Hypothalamus (tissue), 51 donors: ENCODE measurements around the gene USP14.

Experiments
- DNase-seq, 51 donors: peaks; one replicate each; lab custom pipeline; 2025; lab: John Stamatoyannopoulos, UW

USP14 gene

DNA sequence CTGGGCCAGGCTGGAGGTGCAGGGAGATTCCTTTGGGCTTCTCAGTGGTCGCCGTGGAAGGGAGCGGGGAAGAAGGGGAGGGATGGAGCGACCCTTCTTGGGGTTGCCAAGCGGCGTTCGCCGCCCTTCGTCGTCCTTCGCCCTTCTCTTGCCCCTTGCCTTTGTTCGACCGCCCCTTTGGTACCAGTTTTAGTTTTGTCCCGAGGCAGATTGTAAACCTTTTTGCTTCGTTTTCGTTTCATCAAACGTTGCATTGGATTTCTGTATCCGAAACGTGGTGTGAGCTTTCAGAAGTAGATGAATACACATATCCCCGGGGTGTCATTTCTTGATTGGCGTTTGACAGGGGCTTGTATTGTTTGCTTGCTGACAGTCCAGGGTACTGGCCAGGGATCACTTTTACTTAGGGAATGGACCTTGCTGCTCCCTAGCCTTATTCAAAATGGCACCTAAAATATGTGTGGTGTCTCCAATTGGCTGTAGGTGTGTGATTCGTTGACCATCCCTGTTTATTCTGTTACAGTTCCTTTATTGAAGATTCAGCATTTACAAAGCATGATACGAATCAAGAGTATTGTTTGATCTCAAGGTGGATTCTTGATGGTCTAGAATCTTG, 788 bp downstream of the USP14 start:
- no peak for DNase-seq

DNA sequence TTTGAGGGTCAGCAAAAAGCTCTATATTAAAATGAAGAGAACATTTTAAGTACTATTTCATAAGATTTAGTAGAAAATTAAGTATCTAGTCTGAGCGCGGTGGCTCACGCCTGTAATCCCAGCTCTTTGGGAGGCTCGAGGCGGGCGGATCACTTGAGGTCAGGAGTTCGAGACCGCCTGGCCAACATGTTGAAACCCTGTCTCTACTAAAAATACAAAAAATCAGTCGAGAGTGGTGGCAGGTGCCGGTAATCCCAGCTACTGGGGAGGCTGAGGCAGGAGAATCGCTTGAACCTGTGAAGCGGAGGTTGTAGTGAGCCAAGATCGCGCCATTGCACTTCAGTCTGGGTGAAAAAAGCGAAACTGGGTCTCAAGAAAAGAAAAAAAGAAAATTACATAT, 1.6 kb downstream of the USP14 start:
- no peak for DNase-seq

DNA sequence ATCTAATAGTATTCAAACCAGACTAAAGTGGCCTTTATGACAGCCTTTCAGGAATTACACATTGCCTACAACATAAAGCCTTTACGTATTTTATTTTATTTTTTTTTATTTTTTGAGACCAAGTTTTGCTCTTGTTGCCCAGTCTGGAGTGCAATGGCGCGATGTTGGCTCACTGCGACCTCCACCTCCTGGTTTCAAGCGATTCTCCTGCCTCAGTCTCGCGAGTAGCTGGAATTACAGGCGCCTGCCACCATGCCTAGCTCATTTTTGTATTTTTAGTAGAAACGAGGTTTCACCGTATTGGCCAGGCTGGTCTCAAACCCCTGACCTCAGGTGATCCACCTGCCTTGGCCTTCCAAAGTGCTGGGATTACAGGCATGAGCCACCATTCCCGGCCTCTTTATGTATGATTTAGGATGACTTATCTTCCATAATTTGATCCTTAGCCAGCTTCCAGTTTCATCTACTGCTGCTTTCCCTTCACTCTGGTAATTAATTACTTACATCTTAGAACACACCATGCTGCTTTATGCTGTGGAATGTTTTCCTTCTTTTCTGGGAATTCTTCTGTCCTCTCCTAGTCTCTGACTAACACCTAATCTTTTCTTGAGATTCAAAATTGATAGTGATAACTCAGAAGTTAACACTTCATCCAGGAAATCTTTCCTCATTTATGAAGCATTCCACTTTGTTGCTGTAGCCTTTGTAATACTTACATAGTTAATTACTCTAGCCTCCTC, 2.6 kb downstream of the USP14 start:
- DNase-seq = no peak

DNA sequence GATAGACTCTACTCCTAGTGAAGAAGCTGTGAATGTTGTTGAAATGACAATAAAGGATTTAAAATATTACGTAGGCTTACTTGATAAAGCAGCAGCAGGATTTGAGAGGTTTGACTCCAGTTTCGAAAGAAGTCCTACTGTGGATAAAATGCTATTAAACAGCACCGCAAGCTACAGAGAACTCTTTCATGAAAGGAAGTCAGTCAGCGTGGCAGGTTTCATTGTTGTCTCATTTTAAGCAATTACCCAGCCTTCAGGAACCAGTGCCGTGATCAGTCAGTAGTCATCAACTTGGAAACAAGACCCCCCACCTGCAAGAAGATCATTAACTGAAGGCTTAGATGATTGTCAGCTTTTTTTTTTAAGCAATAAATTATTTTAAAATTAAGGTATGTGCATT, 14.0 kb downstream of the USP14 start:
- DNase-seq = no peak

DNA sequence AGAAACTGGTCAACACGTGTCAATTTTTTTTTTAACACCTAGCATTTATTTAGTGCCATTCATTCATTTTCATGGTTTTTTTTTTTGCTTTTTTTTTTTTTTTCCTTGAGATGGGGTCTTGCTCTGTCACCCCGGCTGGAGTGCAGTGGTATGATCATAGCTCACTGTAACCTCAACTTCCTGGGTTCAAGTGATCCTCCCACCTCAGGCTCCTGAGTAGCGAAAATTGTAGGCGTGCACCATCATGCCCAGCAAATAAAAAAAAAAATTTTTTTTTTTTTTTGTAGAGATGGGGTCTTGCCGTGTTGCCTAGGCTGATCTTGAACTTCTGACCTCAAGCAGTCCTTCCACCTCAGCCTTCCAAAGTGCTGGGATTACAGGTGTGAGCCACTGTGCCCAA, 21.1 kb downstream of the USP14 start:
- DNase-seq = no peak

DNA sequence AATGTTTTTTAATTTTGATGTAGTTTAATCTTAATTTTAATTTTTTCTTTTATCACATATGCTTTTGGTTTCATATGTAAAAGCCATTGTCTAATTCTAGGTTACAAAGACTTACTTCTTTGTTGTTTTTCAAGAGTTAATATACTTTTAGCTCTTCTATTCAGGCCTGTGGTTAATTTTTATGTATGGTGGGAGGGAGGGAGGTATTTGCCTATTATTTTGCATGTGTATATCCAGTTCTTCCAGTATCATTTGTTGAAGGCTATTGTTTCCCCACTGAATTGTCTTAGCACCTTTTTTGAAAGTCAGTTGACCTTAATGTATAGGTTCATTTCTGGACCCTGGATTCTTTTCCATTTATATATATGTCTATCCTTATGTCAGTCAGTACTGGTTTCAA, 23.4 kb downstream of the USP14 start:
- DNase-seq = no peak

DNA sequence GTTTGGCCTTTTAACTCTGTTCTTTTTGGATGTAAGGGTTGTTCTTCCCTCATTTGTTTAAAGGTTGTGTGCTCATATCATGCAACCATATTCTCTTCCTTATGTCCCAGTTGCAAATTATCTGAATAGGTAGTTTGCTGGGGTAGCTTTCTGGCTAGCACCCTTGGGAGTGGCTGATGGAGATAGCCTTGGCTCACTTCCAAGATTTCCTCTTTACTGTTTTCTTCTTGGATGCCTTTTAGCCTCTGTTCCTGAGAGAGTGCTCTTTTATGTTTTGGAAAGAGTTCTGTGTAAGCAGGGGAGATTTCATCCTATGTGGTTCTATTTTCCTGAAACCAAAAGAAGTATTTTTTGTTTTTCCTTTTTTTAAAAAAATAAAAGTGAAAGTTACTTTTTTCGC, 25.4 kb downstream of the USP14 start:
- DNase-seq = no peak

DNA sequence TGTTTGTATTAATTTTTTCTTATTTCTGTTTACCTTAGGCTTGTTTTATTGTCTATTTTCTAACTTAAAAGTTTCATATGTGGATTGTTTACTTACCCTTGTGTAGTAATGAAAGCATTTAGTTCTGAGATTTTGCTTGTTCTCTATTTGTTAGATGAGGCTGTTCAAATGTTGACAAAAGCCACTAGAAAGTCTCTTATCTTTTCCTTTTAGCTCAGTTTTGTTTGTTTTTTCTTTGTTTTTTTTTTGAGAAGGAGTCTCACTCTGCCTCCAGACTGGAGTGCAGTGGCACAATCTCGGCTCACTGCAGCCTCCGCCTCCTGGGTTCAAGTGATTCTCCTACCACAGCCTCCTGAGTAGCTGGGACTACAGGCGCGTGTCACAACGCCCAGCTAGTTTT, 30.9 kb downstream of the USP14 start:
- no peak for DNase-seq

DNA sequence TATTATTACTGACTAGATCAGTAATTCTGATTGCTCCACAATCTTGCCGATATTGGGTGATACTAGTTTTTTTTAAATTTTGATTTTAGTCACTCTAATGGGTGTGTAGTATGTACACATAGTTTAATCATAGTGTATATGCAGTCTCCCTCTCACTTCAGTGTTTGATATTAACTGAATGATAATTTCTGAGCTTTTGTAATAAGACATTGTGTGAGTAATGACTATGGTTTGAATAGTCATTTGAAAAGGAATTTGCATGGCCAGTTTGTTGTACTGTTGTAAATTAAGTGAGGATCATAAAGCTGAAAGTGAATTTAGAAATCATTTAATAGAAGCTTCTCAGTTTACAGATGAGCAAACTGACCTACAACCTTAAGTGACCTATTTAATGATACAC, 33.4 kb downstream of the USP14 start:
- no peak for DNase-seq

DNA sequence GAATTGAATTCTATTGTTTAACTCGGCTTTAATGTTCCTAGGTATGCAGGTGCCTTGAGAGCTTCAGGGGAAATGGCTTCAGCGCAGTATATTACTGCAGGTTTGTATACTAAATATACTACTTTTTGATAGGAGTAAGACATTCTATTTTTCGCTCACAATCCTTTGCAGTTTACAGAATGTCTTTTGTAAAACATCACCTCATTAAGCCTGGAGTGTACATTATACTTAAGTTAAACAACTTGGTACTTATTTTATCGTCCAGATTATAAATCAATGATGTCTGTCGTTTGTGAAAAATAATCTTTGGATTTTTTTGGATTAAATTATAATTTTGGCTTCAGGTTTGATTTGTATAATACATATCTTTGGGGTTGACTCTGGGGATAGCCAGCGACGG, 34.4 kb downstream of the USP14 start:
- no peak for DNase-seq

DNA sequence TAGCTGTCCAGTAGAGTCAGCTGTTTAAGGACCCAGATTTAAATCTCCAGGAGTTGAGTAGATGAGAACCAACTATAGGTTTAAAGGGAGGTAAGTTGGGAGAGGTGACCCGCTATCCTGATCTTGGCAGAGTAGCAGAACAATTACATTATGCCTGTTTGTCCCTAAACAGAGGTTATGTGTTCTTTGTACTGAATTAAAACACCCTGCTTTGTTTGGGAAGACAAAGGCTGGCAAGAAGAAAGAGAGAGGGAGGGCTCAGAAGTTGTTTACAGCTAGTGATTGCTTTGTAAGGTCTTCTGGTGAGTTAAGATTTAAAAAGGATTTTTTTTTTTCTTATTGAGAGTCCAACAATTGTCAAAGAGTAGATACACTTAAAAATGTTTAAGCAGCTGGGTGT, 37.3 kb downstream of the USP14 start:
- DNase-seq = peak in 1 of 51 donors; percentile 10

DNA sequence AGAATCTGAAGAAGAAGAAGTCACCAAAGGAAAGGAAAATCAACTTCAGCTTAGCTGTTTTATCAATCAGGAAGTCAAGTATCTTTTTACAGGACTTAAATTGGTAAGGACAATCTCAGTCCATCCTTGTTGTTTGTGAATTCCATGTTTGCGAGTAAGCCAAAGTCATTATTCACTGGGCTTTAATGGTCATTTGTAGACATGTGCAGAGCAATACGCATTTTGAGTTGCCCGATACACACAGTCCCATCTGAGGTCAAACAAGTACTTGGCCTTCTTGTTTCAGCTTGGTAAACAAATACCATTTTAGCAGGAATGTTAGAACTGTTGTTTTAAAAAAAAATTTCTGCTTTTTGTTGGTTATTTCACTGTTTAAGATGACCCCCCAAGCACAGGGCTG, 40.9 kb downstream of the USP14 start:
- no peak for DNase-seq

DNA sequence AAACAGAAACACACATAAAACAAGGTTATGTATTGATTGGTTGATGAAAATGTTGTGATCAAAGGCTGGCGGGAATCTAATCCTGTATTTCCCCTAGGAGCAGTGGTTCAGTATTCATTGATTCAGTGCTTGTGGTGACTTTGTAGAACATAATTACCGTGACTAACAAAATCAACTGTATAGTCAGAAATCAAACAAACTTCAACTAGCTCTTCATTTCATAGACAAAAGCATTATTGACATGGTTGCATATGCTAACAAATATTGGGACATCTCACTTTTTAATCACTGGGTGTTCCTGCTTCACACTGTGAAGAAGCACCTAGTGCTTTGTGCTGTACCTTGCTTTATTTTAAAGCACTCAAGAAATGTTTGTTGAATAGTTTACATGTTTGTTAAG, 41.4 kb downstream of the USP14 start:
- DNase-seq = no peak

DNA sequence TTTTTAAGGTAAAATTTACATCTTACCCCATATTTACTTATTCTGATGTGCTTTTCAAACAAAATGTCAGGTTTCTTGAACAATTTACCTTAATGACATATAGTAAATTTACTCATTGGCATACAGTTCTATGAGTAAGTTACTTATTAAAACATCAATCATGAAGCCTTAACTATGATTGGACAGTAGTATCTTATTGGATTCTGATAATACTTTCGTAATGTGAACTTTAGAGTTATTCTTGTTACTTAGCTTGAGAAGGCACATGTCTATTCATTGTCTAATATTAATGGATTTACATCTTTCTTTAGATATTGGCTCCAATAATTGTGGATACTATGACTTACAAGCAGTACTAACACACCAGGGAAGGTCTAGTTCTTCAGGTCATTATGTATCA, 51.7 kb downstream of the USP14 start:
- DNase-seq = no peak

DNA sequence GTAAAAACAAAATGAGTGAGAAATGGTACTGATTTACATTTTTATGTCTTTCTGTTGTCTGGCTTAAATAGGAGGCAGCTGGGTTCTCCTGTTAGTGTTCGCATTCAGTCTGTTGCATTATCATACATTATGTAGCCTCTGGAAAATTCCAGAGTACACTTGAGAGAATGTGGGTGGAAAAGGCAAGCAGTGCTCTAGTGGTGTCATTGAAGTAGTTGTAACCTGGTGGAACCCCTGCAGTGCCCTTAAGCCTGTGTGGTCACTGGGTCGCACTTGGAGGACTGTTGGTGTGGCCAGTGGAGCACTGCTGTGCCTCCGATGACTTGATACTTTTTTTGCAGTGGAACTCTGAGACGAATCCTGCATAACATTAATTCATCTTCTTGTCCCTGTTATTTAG, 52.4 kb downstream of the USP14 start:
- no peak for DNase-seq

DNA sequence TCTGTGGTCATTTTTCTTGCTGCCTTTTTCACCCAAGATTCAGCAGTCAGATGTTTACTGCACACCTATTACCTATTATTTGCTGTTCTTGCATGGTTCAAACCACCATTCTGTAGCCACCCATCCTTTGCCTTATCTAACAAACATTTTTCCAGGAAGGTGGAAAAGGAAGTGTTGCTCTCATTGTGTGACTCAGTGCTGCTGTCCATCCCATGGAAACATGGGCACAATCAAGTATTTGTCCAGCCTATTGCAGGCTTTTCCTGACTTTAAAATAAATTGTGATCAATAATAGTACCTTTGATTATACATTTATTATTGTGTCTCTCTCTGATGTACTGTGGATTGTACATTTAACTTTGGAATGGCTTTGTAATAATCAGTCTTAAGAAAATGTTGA, 53.2 kb downstream of the USP14 start:
- no peak for DNase-seq

DNA sequence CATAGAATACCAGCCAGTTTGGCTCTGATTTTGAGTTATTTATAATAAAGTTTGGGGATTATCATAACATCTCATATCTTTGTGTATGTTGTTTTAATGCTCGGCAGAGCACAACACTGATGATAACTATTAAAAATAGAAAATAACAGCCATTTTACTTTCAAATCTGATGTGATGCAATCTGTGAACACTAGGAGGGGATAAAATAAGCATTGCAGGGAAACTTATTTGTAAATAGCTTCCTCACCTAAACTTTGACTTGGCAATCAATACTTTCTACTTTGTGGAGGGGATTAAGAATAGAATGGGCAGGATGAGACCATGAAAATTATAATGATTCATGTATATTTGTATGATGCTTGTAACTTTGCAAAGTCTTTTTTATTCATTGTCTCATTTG, 54.4 kb downstream of the USP14 start:
- no peak for DNase-seq

DNA sequence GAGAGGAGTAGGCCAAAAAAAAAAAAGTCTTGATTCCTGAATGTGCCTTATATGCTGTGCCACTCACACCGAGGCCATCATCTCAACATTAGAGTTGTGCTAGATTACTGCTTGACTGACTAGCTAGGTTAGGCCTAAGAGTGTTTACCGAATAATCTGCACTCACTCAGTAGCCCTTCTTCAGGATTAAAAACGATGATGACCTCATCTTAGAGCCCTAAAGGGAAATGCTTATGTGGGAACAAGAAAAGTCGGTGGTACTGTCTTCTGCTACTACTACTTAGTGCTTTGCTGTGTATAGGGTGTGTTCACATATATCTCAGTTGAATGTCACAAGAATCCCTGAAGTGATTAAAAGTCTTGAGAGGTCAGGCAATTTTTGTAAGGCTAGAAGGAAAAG, 55.1 kb downstream of the USP14 start:
- no peak for DNase-seq

DNA sequence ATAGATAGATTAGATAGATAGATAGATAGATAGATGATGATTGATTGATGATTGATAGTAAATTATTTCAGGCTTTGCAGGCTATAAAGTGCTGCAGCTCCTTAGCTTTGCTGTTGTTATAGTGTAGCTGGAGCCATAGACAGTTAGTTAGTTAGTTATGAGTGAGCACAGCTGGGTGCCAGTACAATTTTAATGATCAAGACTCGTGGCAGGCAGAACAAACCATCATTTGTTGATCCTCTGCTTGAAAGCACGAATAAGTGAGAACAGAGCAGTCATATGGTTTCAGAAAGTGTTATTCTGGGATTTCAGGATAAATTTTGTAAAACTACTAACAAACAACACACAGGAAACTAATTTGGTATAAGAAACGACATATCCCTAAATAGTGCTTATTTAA, 55.6 kb downstream of the USP14 start:
- DNase-seq = peak in 4 of 51 donors; percentile 14 to 27 (median 18)

DNA sequence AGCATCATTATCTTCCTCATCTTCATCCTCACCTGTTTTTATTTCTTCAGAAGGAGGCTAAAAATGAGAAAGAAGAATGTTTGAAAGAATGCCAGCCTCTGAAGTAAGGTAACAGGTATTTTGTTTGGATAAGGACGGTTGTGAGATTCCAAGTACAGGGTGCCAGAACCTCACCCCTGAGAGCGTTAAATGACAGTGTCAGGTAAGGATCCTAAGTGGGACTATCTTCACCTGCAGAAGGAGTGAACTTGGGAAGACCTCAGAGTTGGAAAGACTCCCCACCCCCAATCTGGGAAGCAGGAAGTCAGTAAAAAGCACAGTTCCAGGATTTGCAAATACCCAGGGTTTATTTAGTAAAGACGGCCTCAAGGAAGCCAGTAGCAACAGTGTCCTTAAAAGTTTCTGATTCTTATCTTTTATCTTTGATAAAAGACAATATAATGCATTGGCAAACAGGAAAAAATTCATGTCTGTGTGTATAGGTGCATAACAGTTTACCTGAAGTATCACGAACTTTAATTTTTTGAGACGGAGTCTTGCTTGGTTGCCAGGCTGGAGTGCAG, 57.2 kb downstream of the USP14 start:
- DNase-seq = no peak

DNA sequence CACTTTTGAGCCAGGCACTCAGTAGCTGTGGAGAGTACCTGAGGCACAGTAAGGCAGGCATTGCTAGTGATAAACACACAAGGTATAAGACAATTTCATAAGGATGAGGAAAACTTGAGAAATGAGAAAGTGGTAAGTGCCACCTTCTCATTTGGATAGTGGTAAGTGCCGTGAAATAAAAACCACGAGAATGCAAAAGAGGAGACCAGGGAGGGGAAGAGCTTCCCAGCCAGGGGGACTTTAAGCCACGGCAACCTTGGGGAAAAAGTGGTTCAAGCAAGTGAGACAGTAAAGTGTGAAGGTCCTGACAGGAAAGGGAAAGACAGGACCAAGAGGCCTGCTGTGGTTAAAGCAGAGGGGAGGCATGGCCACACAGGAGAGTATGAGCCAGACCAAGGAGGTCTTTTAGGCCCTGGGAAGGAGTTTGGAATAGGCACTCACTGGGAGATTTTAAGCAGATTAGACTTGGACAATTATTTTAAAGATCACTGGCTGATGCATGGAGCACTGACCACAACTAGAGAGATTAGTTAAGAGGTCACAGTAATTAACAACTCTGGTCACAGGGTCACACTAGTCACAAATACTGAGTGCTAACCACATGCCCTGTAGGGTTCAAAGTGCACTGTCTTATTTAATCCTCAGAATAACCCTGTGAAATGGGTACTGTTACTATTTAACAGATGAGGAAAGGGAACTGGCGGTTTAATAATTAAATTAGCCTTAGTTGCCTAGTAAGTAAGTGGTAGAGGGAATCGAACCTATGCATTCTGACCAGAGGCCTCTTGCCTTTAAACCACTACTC, 59.4 kb downstream of the USP14 start:
- no peak for DNase-seq

DNA sequence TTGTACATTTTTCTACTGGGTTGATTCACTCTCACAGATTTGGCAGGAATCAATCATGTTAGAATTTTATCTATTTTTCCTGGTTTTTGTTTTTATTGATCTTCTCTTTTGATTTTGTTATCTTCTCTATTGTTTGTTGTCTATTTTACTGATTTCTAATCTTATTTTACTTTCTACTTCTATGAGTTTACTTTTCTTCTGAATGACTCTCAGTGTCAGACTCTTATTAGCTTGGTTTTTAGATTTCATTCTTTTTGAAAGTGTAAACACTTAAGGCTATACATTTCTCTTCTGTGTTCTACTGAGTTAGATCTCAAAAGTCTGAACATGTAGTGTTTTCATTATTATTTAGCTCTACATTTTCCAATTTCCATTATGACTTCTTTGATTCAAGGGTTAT, 62.4 kb downstream of the USP14 start:
- no peak for DNase-seq
